Glomerular endothelial cell (primary cell): Measurements from ENCODE around the gene UNC13D. TPM values are rescaled to one million over a fixed set of nuclear protein-coding genes. Genes with fewer than 3 reads are reported as not detected.
"Not testable (repeated sequence)": the region's sequence is repeated elsewhere in the genome, so short reads cannot be mapped to it uniquely, and the experiment has no call there.

Experiments
- DNase-seq: peaks from one replicate; pipeline ENCODE4 v3.0.0-alpha.2; 2011; ENCODE audit warnings: low read depth, low spot score; ENCODE audit errors: extremely low read depth
- total RNA-seq: library from RNA; depleted of rRNA; stranded (reverse); fragments of >200 nt; gene quantifications from 2 replicates; pipeline ENCODE4 v1.2.3, GENCODE V29; 2015

UNC13D gene
- total RNA-seq, 1 donor from 2014 or later = 1.1 TPM

DNA sequence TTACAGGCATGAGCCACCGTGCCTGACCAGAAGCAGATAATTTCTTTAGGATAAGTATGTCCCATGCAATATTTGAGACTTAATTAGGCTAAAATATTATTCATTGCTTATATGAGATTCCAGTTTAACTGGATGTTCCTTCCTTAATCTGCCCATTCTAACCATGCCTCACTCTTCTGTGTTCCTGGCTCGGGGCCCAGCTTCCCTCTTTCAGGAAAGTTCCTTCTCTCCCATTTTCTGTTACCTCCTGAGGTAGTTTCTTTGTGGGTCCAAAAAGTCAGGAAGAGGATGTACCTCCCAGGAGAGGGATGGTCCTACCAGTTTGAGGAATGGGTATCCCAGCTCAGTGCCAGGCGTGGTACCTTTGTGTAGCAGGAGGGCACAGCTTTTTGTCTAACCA lies 36.3 kb downstream of the UNC13D start:
- DNase-seq = no peak

DNA sequence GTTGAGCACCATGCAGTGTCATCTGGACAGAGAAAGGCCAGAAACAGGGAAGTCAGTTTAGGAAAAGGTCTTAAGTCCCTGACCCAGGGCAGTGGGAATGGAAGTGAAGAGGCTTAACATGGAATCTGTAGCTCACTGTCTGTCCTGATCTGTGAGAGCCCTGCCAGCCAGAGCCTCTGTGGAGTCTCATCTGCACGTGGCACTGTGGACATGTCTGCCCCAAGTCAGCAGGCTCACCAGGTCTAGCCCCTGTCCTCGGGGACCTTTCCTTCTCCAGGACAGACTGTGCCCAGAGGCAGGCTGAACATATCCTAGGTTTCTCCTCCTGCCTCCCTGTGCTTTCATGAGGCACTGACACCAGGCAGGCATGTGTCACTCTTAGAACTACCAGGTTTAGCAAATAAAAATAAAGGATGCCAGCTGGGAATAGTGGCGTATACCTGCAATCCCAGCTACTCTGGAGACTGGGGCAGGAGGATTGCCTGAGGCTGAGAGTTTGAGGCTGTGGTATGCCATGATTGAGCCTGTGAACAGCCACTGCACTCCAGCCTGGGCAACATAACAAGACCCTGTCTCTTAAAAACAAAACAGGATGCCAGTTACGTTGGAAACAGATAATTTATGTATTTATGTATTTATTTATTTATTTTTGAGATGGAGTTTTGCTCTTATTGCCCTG lies 37.2 kb downstream of the UNC13D start:
- DNase-seq = no peak

GRCh38 chr17:75803883-75804282 lies 40.3 kb downstream of the UNC13D start:
- DNase-seq = no peak

- DNase-seq = no peak
Measured at GRCh38 chr17:75799402-75799801, 44.8 kb downstream of the UNC13D start.

GRCh38 chr17:75795820-75796607 lies 48.2 kb downstream of the UNC13D start:
- DNase-seq = no peak

GRCh38 chr17:75793460-75793859 lies 50.7 kb downstream of the UNC13D start:
- no peak for DNase-seq

GRCh38 chr17:75791254-75791653 lies 53.0 kb downstream of the UNC13D start:
- no peak for DNase-seq

- DNase-seq = no peak
Measured at GRCh38 chr17:75785016-75785890, 59.0 kb downstream of the UNC13D start.

DNA sequence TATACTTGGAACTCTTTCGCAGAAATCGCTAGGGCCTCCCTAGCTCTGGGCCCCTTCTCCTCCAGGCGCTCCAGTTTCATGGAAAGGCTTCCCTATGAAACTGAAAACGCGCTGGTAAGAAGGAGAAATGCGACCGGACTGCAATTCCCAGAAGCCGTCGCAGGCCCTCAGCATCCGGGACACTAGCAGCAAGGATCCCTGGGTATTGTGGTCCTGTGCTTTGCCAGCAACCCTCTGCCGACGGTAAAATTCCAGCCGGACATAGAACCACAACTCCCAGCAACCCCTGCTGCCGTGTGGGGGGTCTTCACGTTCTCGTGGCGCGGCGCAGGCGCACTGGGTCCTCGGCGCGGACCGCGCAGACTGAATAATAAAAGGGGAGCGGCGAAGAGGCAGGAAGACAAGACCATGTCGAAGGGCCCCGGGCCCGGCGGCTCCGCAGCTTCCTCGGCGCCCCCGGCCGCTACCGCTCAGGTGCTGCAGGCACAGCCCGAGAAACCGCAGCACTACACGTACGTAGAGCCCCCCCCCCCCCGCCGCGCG lies 59.7 kb downstream of the UNC13D start, which contains the start of gene UNK:
TSS of gene UNK (plus strand) at position 334 of the 543 bp plus-strand sequence. CDS start at position 409, 75 bp downstream.
- DNase-seq = peak; percentile 97

GRCh38 chr17:75783803-75784472 lies 60.3 kb downstream of the UNC13D start:
- no peak for DNase-seq

- DNase-seq = no peak
Measured at GRCh38 chr17:75783069-75783783, 61.0 kb downstream of the UNC13D start.

GRCh38 chr17:75779987-75780889 lies 64.0 kb downstream of the UNC13D start:
- no peak for DNase-seq

- peak; percentile 100 for DNase-seq
Measured at GRCh38 chr17:75779250-75779986, 64.8 kb downstream of the UNC13D start.

GRCh38 chr17:75778861-75779249 lies 65.3 kb downstream of the UNC13D start:
- no peak for DNase-seq

DNA sequence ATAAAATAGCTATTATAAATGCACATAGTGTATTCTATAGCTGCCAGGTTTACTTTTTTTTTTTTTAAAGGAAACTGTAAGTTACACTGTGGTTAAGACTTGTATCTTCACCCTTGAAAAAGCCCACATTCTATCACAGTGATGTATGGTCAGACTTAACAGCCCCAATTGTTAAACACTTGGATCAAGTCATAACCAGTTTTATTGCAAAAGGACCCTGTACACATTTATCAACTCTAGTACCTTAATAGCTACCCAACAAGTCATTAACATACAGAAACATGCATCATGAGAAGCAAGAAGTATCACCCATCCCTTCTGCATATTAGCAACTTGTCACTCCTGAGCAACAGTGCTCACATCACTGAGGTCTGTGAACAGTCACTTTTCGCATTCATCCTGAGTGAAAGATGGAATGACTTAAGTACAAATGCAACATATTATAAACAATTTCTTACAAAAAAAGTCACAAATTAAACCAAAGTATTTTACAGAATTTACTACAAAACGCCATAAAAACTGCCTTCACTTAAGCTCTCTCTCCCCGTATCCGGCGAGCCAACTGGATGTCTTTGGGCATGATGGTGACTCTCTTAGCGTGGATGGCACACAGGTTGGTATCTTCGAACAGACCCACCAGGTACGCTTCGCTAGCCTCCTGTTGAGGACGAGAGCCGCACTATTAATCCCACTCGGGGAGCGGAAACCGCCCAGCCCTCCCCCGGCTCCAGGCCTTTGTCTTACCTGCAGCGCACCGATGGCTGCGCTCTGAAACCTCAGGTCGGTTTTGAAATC lies 65.9 kb downstream of the UNC13D start:
- DNase-seq = not testable (repeated sequence)

- no peak for DNase-seq
Measured at GRCh38 chr17:75777296-75777922, 66.8 kb downstream of the UNC13D start.
